Lower leg skin (tissue), 3 donors: Measurements from ENCODE around the gene NOPCHAP1.

Source experiments
- POLR2A ChIP-seq, 2 donors: fragments of 450-650 bp; IDR thresholded peaks; one replicate each; pipeline ENCODE4 v1.6.1; 2016 to 2017; ENCODE audit warnings: antibody characterized with exemption in 2 of 2, mild to moderate bottlenecking in 1 of 2, moderate library complexity in 1 of 2
- TF ChIP-seq, protein P1 (sequence below), 3 donors: fragments of 450-650 bp; IDR thresholded peaks; one replicate each; pipeline ENCODE4 v1.5.1; 2016; ENCODE audit warnings: antibody characterized with exemption in 3 of 3, mild to moderate bottlenecking in 3 of 3, moderate library complexity in 2 of 3

DNA sequence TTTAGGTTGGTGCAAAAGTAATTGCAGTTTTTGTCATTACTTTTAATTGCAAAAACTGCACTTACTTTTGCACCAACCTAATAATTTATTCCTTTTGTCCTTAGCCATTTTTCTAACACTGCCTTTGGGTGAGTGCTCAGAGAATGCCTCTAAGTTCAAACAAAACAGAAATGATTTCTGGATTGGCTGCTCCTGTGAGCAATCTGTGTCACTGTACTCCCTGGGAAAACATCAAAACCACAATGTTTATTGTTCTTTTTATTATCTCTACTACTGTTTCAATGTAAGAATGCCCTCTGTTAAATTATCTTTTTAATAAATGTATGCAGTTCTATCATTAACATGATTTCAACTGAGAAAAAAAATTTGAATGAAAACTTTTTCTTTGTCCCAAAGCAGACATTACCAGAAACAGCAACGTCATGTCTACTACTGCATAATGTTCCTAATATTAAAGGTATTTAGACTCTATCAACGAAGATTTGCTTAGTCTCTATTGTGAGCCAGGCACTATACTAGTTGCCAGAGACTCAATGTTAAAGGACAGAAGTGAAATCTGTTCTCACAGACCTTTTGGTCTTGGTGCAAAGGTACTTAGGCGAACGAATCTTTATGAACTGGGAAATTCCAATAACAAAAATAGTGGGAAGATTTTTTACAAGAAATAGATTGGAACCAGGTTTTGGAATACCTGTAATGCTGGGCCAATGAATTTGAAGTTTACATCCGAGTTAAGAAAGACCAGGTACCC, 34.2 kb upstream of the NOPCHAP1 start:
- no peak for TF ChIP-seq POLR2A (IDR thresholded peaks at IDR 0.05)
- TF ChIP-seq, protein P1, sequence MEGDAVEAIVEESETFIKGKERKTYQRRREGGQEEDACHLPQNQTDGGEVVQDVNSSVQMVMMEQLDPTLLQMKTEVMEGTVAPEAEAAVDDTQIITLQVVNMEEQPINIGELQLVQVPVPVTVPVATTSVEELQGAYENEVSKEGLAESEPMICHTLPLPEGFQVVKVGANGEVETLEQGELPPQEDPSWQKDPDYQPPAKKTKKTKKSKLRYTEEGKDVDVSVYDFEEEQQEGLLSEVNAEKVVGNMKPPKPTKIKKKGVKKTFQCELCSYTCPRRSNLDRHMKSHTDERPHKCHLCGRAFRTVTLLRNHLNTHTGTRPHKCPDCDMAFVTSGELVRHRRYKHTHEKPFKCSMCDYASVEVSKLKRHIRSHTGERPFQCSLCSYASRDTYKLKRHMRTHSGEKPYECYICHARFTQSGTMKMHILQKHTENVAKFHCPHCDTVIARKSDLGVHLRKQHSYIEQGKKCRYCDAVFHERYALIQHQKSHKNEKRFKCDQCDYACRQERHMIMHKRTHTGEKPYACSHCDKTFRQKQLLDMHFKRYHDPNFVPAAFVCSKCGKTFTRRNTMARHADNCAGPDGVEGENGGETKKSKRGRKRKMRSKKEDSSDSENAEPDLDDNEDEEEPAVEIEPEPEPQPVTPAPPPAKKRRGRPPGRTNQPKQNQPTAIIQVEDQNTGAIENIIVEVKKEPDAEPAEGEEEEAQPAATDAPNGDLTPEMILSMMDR (IDR thresholded peaks at IDR 0.05), result no peak
